Cardiac fibroblast (primary cell): Measurements from ENCODE around the gene RSPO3.
A peak's percentile ranks its signal among the peaks of the same experiment; 100 is the strongest.

Experiments
- DNase-seq, 2 donors: peaks; one replicate each; pipeline versions ENCODE4 v3.0.0 to v3.0.0-alpha.2; 2010; ENCODE audit warnings: low read depth in 2 of 2
- H3K4me3 ChIP-seq, 2 donors: replicated peaks in 1 of 2; 1 replicate in 1 of 2; 2 replicates in 1 of 2; pipeline ENCODE4 v1.5.1; 2011; ENCODE audit warnings: low read depth in 2 of 2, low read length in 2 of 2, mild to moderate bottlenecking in 2 of 2, moderate library complexity in 1 of 2
- TF ChIP-seq, protein P1 (sequence below): IDR thresholded peaks from one replicate; pipeline ENCODE4 v1.5.1; 2011; ENCODE audit warnings: low read depth, mild to moderate bottlenecking, low read length, inconsistent platforms

RSPO3 gene

DNA sequence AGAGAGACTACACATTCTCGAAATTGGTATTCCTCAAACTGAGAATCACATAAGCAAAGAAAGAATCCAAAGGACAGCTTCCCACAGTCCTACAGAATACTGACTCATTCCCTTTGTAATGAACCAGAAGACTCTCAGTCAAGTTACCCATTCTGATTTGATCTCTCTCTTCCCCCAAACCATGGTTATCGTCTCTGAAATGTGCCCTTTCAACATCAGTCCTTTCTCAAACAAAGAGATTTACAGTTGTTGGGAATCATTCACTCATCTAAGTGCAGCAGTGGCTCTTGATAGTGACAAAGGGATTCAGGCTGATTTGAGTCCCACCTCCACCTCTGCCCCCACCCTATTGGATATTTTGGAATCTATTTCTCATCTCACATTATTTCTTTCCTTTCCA, 15.0 kb upstream of the RSPO3 start:
- peak in 1 of 2 donors; percentile 35 for DNase-seq
- H3K4me3 ChIP-seq = no peak overlapping the region
- TF ChIP-seq, protein P1, sequence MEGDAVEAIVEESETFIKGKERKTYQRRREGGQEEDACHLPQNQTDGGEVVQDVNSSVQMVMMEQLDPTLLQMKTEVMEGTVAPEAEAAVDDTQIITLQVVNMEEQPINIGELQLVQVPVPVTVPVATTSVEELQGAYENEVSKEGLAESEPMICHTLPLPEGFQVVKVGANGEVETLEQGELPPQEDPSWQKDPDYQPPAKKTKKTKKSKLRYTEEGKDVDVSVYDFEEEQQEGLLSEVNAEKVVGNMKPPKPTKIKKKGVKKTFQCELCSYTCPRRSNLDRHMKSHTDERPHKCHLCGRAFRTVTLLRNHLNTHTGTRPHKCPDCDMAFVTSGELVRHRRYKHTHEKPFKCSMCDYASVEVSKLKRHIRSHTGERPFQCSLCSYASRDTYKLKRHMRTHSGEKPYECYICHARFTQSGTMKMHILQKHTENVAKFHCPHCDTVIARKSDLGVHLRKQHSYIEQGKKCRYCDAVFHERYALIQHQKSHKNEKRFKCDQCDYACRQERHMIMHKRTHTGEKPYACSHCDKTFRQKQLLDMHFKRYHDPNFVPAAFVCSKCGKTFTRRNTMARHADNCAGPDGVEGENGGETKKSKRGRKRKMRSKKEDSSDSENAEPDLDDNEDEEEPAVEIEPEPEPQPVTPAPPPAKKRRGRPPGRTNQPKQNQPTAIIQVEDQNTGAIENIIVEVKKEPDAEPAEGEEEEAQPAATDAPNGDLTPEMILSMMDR = no peak

DNA sequence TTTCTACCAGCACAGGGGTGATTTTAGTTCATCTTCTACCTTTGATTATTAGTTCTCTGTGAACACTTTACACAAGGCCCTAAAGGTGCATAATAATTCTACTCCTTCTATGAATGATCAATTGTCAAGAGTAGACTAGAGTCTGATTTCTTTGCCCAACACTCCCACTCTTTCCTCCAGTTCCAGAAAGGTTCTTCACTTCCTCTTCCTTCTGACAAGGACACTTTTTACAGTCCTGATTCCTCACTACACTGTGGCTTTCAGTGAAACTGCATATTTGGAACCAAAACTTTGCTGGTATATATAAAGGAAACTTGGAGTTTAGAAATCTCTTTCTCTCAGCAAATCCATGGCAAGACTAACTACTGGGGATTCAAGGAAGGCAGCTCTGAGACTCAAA, 10.6 kb upstream of the RSPO3 start:
- no peak for DNase-seq
- TF ChIP-seq, protein P1 = no peak
- H3K4me3 ChIP-seq = no peak overlapping the region

DNA sequence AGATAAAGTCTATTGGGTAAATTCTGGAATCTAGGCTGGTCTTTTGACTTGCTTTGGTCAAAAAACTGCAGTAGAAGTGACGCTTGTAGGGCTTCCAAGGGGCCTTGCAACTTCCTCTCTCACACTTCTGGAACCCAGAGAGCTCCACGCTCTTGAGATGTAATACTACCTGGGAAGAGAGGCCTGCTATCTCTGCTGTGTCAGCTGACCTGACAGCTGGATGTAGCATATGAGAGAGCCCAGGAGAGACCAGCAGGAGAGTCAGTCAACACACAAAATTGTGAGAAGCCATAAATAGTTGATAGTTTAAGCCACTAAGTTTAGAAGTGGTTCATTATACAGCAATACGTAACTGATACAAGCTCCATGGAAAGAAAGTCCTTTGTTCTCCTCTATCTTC, 7.8 kb upstream of the RSPO3 start:
- TF ChIP-seq, protein P1 = no peak
- no peak for DNase-seq
- no peak overlapping the region for H3K4me3 ChIP-seq

DNA sequence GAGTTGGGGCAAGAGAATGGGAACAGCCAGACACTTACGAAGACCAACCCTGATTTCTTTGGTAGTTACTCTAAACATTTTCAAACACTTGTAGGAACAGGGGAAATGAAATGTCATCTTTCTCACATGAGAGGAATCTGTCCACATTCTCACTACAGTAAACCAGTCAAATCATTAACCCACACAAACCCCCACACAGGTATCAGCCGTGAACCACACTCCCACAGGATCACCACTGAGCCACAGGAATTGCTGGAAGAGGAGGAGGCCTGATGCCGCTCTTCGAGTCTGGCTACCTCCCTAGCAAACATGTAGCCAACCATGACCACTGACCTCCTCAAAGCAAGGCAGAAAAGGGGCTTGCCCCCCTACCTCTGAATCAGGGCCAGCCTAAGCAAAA, 6.9 kb upstream of the RSPO3 start:
- DNase-seq = no peak
- TF ChIP-seq, protein P1 = no peak

DNA sequence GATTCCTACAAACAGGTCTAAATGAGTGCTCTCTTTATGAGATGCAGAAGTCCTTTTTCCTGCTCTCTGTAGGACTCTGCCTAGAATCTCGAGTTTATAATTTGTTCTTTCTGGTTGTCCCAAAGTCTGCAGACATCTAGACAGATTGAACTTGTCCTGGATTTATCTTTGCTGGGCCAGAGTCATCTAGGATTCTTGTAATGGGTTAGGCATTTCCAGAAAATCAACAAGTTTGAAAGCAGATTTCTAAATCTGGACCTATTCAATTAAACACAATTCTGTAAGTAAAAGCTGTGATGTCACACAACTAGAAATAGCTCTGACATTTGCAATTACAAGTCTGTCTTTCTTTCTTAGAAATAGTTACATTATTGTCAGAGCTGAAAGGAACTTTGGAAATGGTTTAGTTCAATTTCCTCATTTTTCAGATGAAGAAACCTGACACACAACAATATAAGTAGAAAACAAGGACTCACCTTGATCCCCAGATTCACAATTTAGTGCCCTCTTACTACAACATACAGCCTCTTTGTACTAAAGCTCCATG, 4.2 kb upstream of the RSPO3 start:
- no peak for DNase-seq
- no peak overlapping the region for H3K4me3 ChIP-seq
- TF ChIP-seq, protein P1 = no peak

More for the DNA sequence above, 6.9 kb upstream of the RSPO3 start:
- no peak overlapping the region for H3K4me3 ChIP-seq

DNA sequence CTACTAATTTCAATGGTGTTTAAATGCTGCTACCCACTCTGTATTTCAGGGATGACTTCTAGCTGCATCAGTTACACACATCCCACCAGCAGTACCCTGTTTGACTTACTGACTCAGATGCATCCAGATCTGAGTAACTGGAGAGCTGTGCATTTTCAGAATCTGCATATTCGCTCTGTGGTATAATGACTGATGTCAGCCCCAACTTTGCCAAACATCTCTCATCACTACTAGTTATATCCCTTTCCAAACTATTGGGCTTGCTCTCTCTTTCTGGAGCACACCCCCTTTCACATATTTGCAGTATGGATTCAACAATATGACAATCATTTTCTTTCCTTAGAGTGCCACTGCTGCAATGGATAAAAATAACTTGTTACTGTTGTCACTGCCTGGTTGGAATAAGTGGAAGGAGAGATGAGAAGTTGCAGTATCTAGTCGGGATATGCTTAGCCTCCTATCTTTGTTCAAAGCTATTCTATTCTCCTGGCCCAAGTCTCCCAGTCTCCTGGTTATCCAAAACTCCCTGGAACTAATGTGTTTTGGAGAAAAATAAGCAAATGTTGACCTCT, 3.3 kb upstream of the RSPO3 start:
- TF ChIP-seq, protein P1 = no peak
- H3K4me3 ChIP-seq = no peak overlapping the region
- peak in 1 of 2 donors; percentile 40 for DNase-seq

DNA sequence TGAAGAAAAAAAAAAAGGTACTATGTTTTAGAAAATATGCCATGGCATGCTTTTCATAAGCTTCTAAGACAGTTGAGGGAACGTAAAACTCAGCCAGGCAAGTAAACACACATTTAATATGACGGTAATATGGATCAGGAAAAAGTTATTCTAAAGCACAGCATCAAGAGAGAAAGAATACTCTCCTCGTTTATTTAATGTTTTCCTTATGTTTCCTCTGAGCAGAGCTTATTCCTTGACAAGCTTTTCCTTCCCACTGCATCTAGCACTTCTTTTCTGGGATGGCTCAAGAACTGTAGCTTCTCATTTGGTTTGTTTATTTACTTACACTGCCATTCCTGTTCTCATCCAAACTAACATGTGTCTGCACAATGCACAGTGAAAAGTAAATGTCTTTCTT, 2.7 kb upstream of the RSPO3 start:
- no peak for DNase-seq
- TF ChIP-seq, protein P1 = no peak
- H3K4me3 ChIP-seq = no peak overlapping the region
